ENCODE measurements around the gene DIP2C.

DIP2C gene

DNA sequence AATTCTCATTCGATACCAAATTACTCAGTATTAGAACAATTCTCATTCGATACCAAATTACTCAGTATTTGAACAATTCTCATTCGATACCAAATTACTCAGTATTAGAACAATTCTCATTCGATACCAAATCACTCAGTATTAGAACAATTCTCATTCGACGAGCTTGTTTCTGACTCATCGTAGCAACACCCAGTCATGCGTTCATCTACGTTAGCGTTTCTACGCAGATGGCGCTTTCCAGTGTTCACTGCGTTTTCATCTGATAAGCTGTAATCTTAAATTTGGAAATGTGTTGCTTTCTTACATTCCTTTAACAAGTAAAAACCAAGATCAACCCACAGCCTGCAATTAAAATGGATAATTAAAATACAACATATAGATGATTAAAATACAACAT, 277.9 kb downstream of the DIP2C start:
- no peak for DNase-seq (ENCODE audit: low read depth)
- TF ChIP-seq CTCF (IDR thresholded peaks at IDR 0.05; ENCODE audit: low read length, missing control alignments), result no peak
- no peak overlapping the region for H3K4me3 ChIP-seq (replicated peaks; ENCODE audit: low read depth, low read length)

GRCh38 chr10:409408-410040, 279.9 kb downstream of the DIP2C start:
- no peak for TF ChIP-seq CTCF (IDR thresholded peaks at IDR 0.05; ENCODE audit: low read length, missing control alignments)
- no peak overlapping the region for H3K4me3 ChIP-seq (replicated peaks; ENCODE audit: low read depth, low read length)

DNA sequence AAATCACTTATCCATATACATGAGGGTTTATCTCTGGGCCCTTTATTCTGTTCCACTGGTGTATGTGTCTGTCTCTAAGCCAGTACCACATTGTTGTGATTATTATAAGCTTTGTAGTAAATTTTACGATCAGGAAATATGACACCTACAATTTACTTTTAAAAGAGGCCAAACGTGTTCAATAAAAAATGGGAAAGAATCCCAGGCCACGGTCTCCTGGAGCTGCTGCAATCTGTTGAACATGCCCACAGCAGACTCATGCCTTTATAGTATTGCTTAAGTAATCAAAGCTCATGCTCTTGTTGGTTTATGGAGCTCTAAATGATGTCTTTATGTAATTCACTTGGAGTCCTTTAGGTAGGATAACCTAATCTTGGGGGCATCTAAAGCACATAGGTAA, 281.2 kb downstream of the DIP2C start:
- H3K4me3 ChIP-seq (replicated peaks; ENCODE audit: low read depth, low read length), result no peak overlapping the region
- no peak for DNase-seq (ENCODE audit: low read depth)
- TF ChIP-seq CTCF (IDR thresholded peaks at IDR 0.05; ENCODE audit: low read length, missing control alignments), result no peak

More at GRCh38 chr10:409408-410040, 279.9 kb downstream of the DIP2C start:
- no peak for DNase-seq (ENCODE audit: low read depth)

GRCh38 chr10:406976-407375, 282.5 kb downstream of the DIP2C start:
- no peak for TF ChIP-seq CTCF (IDR thresholded peaks at IDR 0.05; ENCODE audit: low read length, missing control alignments)
- no peak overlapping the region for H3K4me3 ChIP-seq (replicated peaks; ENCODE audit: low read depth, low read length)
- DNase-seq (ENCODE audit: low read depth), result no peak

- H3K4me3 ChIP-seq (replicated peaks; ENCODE audit: low read depth, low read length), result no peak overlapping the region
- no peak for TF ChIP-seq CTCF (IDR thresholded peaks at IDR 0.05; ENCODE audit: low read length, missing control alignments)
- DNase-seq (ENCODE audit: low read depth), result no peak
These were observed 283.8 kb downstream of the DIP2C start for GRCh38 chr10:405648-406047.

GRCh38 chr10:404991-405390, 284.5 kb downstream of the DIP2C start:
- H3K4me3 ChIP-seq (replicated peaks; ENCODE audit: low read depth, low read length), result no peak overlapping the region
- no peak for DNase-seq (ENCODE audit: low read depth)
- TF ChIP-seq CTCF (IDR thresholded peaks at IDR 0.05; ENCODE audit: low read length, missing control alignments), result no peak

DNA sequence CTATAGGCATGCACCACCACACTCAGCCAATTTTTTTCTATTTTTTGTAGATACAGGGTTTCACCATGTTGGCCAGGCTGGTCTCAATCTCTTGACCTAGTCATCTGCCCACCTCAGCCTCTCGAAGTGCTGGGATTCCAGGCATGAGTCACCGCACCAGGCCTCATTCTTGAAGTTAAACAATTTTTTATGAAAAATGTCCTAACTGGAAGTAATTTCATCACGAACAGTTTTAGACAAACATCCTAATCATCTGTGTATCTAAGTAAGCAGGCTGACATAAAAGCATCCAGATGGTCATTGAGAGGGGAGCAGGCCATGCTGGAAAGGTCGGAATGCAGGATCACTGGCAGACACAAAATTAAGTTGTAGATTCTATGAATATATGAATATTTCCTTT, 285.1 kb downstream of the DIP2C start:
- no peak for TF ChIP-seq CTCF (IDR thresholded peaks at IDR 0.05; ENCODE audit: low read length, missing control alignments)
- H3K4me3 ChIP-seq (replicated peaks; ENCODE audit: low read depth, low read length), result no peak overlapping the region
- peak; percentile 67 for DNase-seq (ENCODE audit: low read depth)

Measured in fibroblast of pulmonary artery (primary cell).